HEK293T (cell line): ENCODE measurements around the gene ZNF17.

Experiments used
- BHLHE40 ChIP-seq: fragments of 450-650 bp; IDR thresholded peaks from 2 replicates; pipeline ENCODE4 v1.6.1; 2016; ENCODE audit warnings: mild to moderate bottlenecking, moderate library complexity, borderline replicate concordance
- L3MBTL2 ChIP-seq: fragments of 450-650 bp; conservative IDR thresholded peaks from 2 replicates; pipeline ENCODE4 v1.6.1; 2016; ENCODE audit warnings: mild to moderate bottlenecking

DNA sequence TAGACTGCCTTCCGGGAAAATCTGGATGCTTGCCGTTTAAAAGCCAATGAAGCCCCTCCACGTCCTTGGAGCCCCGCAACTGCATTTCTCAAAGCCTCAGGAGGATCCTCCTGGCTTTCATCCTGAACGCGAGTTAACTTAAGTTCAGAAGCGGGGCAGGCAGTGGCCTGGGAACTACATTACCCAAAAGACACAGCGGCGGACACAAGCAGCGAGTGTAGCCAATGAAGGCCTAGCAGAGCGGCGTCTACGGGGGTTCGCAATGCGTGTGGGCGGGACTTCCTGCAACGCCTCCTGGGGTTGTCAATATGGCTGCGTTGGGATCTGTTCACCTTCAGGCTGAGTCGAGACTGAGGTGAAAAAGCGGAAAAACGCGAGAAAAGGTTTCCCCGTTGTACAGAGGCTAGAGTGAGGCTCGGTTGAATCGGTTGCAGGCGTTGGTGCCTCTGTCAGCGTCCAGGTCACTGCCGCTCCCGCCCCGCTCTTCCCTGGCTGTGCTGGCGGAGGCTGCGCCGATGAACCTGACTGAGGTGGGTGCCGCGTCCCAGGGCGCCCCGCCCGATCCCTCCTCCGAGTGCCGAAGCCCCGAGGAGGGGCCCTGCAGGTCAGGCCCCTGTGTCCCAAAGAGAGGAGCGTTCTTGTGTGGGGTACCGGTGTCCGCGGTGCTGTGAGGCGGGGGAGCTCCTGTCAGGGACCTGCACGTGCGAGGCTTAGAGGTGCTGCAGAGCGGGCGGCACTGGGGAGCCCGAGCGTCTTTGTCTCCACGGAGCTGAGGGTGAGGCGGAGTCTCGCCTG lies at the start of gene ZNF17:
- TF ChIP-seq BHLHE40 (no peak), L3MBTL2 (peak; percentile 41; the same call in 1 of the 2 replicates)
